Mucosa of gallbladder (tissue), 1 donor: ENCODE measurements around the gene SUGCT. TPM values are rescaled to one million over a fixed set of nuclear protein-coding genes. Genes with fewer than 3 reads are reported as not detected.
"Not testable (repeated sequence)": the region's sequence is repeated elsewhere in the genome, so short reads cannot be mapped to it uniquely, and the experiment has no call there.

Source experiments
- DNase-seq: peaks from one replicate; pipeline ENCODE4 v3.0.0-alpha.2; 2020; ENCODE audit warnings: low spot score
- total RNA-seq: library from RNA; stranded (reverse); gene quantifications from one replicate; pipeline ENCODE4 v1.2.1, GENCODE V29; 2021
- donor health status: DM: no; HTN: no; CAD: no.

Gene SUGCT
- total RNA-seq, 1 donor from 2014 or later = 7.6 TPM

DNA sequence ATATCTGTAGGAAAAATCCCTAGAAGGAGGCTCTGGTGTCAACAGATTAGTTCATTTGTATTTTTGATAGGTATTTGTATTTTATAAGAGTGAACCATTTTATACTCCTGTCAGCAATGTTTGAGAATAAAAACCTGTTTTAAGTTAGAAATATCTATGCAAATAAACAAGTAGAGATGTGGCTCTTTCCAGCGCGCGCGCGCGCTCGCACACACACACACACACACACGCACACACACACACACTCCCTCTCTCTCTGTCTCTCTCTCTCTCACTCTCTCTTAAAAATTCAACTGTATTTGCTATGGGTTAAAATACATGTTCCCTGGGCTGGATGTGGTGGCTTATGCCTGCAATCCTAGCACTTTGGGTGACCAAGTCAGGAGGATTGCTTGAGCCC lies 113.9 kb downstream of the SUGCT start:
- DNase-seq = no peak

DNA sequence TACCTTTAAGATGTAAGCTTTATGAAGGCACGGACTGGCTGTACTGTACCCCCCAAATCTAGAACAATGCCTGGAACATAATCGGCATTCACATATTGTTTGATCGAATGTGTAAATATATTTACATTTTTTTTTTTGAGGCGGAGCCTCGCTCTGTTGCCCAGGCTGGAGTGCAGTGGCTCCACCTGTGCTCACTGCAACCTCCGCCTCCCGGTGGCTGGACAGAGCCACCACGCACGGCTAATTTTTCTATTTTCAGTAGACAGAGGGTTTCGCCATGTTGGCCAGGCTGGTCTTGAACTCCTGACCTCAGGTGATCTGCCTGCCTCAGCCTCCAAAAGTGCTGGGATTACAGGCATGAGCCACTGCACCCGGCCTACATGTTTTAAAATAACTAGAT lies 118.6 kb downstream of the SUGCT start:
- DNase-seq = not testable (repeated sequence)

DNA sequence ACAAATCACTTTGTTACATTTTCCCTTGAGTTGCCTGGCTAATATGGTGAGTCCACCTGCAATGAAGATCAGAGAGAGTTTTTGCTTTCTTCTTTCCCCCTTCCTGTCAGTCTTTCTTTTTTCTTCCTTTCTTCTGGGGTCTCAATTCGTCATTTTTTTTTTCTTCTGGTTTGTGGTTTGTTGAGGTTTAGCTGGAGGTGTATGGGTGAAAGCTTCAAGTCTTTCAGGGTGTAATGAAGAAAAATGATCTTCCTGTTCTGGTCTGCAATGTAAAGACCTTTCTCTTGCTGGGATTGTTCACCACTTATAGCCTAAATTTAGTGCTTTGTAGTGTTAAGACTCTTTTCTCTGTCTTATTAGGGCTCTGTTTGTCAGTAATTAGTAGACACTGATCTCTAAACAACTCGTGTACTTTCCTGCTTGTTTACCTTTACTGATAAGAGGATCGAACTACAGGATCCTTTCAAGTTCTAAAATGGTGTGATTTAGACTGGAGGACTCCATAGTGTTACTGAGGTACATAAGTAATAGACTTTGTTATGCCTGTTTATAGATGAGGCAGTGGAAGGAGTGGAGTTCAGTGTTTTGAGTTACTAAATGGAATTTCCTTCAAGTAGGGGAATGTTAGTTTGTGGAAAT lies 129.1 kb downstream of the SUGCT start:
- no peak for DNase-seq

DNA sequence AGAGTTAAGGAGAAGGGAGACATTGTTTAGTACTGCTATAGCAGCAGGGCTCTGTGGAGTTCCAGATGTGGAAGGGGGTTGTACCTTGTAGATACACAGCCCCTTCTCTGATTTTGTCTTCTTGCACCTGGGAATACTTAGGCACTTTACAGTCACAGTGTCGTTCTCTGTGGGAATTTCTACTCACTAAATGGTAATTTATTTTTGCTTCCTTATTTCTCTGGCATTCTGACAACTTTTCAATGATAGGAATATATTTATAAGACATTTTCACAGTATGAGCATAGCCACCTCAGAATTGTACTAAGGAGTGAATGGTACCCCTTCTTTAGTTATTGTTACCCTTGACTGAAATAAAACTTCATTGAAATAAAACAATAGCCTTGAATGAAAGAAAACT lies 132.8 kb downstream of the SUGCT start:
- DNase-seq = no peak

DNA sequence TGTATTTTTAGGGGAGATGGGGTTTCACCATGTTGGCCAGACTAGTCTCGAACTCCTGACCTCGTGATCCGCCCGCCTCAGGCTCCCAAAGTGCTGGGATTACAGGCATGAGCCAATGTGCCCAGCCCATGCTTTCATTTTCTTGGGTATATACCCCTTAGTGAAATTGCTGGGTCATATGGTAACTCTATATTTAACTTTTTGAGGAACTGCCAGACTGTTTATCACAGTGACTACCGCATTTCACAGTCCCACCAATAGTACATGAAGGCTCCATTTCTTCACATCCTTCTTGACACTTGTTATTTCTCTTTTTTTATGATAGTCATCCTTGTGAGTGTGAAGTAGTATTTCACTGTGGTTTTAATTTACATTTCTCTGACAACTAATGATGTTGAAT lies 134.0 kb downstream of the SUGCT start:
- not testable (repeated sequence) for DNase-seq

DNA sequence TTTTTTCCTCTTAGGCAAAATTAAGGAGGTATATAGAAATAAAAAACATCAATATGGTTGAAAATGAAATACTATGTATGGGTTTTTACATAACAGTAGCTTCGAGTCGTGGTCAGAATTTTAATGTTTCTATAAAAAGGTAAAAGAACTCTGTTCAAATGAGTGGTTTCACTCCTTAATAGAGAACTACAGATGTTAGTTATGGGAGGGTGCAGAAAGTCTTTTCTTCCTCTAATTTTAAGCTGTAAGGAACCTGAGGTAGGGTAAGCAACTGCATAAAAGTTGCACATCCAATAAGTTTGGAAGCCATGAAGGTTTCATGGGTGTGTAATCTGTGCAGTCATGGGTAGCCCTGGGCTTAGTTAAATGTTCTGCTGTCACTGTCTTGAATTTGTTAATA lies 141.3 kb downstream of the SUGCT start:
- DNase-seq = no peak

DNA sequence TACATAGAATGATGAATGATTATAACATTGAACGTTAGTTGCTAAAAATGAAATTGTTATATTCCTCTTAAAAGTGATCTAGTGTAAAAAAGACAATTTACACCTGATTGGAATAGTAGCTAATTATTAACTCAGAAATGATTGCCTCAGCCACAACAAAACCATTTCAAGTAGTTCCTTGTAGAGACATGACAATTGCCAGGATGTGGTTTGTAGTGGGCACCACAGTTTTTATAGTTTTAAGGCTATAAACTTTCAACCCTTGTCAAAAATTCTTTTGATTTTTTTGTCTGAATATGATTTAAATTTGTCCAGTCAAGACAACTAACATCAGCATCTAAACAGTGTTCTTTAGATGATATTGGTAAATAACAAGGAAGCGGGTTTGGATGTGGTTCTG lies 145.2 kb downstream of the SUGCT start:
- no peak for DNase-seq

DNA sequence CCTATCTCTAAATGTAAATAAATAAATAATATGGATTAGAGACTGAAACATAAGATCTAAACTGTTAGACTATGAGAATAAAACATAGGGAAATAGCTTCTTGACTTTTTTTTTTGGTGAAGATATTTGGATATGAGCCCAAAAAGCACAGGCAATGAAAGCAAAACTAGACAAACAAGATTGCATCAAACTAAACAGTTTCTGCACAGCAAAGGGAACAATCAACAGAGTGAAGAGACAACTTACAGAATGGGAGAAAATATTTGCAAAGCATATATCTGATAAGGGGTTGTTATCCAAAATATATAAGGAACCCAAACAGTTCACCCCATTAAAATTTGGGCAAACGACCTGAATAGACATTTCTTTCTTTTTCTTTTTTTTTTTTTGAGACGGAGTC lies 148.1 kb downstream of the SUGCT start:
- no peak for DNase-seq

DNA sequence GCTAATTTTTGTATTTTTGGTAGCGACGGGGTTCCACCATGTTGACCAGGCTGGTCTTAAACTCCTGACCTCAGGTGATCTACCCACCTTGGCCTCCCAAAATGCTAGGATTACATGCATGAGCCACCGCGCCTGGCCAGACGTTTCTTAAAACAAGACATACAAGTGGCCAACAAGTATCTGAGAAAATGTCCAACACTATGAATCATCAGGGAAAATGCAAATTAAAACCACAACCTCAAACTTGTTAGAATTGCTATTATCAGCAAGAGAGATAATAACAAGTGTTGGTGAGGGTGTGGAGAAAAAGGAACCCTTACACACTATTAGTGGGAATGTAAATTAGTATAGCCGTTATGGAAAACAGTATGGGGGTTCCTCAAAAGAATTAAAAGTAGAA lies 148.6 kb downstream of the SUGCT start:
- DNase-seq = no peak

DNA sequence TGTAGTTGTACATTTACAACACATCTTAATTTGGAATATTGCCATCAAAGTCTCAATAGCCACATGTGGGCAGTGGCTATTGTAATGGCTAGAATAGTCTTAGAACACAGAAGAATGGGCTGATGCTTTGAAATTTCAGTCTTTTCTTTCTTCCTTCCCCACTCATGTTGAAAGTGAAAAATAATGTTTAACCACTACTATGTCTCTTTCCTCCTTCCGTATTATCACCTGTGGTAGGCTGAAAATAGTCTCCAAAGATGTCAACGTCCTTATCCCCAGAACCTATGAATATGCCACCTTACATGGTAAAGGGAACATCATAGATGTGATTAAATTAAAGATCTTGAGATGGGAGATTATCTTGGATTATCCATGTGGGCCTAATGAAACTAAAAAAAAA lies 154.0 kb downstream of the SUGCT start:
- DNase-seq = no peak

DNA sequence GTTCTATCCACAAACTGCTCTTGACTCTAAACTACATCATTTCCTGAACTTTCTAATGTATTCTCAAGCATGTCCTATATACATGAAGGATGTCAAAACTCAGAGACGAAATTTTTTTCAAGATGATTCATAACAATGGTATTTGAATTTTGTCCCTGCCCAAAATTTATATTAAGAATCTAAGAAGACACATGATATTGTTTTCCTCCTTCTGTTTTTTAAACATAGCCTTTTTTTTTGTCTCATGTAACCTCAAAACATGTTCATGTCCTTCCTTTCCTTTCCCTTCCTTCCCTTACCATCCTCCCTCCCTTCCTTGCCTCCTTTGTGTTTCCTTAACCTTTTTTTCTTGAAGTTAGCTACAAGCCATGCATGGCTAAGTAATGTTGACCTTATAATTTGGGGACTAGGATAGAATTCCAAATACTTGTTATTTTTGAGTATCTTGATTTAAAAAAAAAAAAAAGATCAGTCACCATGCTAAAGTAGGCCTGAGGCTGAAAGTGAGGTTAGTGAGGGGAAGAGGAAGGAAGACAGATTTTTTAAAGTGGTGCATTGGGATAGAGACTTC lies 163.0 kb downstream of the SUGCT start:
- DNase-seq = no peak

DNA sequence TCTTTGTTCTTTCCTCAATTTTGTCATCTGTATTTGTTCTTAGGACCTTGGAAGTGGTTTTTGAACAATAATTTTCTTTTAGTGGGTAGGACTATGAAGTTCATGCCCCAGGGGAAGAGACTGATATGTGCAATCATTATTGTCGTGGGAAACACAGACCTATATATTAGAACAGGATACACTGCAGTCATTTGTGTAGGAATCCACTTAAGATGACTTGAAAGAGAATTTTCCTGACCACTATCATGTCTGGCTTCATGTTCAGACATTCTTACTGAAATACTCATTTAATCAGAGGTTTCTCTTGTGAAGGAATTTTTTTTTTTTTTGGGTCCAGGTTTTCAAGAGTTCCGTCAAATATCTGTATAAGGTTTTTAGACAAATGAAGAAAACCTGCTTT lies 163.6 kb downstream of the SUGCT start:
- DNase-seq = no peak

DNA sequence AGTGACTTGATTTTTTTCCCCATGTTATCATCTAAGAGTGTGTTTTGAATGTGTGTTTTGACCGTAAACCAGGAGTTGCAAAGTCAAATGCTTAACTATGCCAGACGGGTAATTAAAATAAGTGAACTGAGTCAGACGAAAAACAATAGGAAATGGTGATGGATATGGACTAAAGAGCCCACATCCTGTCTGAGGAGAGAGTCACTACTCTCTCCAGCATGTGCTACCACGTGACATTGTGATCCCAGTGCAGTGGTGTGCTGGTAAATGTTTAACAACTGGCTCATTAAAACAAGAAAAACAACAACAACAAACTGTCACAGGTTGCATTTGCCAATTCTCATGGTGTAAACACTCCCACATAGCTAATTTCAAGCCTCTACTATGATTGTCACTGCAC lies 164.3 kb downstream of the SUGCT start:
- no peak for DNase-seq

DNA sequence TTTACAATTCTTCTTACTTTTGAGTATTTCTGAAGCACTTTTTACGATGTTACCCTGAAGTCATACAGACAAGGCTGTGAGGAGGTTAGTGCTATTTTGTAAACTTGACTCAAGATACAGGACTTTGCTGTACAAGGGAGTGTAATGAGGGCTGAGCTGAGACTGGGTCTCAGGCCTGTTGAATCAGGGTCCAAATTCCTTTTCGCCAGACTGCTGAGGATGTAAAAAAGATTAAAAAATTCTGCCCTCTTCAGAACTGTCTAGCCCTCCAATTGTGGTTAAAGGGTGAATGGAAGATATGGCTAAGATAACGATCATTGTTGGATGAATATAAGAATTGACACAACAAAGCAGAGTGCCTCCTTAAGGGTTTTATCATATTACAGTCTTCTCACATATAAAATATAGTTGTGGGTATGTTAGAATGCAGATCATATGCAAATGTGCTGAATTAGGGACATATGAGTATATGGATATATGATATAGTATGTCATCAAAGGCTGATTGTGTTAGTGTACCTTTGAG lies 165.4 kb downstream of the SUGCT start:
- no peak for DNase-seq

DNA sequence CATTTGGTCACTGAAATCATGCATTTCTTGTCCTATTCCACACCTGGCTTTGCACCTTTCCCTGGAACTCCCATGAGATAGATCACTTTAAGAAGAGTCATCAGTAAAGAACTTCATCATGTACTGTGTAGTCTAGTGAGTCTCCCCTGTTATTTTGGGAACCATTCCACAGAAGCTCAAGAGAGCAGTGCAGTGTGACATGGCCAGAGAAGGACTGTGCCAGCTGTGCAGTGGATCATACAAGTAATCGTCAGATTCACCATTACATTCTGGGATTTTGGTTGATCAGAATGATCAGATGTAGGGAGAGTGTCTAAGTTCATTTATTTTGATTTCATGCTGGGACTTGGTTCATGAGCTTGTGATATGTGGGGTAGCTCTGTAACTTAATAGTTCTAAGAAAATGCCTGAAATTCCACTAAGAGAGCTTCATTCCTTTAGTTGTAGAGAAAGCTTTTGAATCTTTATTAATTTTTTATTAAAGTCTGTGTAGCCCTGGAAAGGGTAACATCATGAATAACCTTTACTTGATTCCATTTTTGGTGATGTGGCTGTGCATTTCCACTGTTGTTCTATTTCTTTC lies 166.8 kb downstream of the SUGCT start:
- DNase-seq = no peak

DNA sequence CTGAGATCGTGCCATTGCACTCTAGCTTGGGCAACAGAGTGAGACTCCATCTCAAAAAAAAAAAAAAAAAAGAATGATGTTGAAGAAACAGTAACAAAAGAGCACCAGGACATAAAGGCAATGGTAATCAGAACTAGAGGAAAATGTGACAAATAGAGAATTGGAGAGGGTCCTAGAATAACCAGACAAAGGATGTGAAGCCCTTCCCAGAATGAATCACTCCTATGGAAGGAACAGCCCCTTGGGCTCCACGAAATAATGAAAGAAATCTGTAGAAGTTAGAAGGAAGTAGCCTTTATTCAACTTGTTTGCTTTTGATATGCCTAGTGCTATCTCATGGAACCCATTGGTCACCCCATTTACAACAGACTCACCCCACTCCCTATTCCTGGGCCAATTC lies 169.2 kb downstream of the SUGCT start:
- no peak for DNase-seq

DNA sequence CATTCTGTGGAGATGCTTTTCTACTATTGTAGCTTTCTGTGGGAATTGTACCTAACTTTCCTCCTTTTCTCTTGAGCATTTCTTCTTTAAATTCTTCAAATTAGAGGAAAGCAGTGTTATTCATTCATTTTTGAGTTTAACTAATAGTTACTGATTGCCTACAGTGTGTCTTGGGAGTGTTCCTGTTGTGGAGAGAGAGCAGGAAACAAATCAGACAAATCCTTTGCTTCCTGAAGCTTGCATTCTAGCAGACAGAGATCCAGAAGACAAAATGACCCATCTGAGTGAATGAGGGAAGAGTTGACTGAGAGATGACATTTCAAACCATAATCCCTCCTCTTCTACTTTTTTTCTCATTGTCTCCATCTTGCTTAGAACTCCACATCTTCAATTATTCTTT lies 170.4 kb downstream of the SUGCT start:
- no peak for DNase-seq

DNA sequence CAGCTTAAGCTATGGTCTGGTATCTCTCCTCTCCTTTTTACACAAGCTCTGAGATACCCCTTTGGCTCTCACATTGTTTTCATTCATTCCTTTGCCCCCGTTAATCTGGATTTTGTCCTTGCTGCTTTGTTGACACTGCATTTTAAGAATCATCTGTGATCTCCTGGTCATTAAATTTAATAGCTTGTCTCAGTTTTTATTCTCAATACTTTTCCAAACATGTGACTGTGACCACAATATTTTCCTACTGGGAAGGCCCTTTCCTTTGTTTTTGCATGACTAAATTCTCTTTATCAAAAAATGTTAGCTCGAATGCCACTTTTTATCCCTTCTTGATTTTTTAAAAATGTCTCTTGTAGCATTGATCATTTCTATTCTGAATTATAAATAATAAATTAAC lies 171.2 kb downstream of the SUGCT start:
- no peak for DNase-seq

DNA sequence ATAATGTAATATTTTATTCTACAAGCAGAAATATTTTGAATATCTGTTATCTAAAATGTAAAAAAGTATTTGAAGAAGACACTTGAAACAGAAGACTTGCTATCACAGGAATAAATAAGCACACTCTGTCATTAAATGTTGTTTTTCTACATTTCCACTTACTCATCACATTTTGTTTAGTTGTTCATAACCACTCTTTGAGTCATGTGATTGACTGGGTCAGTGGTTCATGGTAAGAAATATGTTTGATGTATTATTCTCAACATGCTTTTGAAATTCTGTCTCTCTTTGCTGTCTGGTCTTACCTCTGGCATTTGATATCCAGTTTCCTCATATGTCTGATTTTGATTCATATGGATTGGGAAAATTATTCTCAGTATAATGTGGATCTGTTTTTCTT lies 171.8 kb downstream of the SUGCT start:
- no peak for DNase-seq

DNA sequence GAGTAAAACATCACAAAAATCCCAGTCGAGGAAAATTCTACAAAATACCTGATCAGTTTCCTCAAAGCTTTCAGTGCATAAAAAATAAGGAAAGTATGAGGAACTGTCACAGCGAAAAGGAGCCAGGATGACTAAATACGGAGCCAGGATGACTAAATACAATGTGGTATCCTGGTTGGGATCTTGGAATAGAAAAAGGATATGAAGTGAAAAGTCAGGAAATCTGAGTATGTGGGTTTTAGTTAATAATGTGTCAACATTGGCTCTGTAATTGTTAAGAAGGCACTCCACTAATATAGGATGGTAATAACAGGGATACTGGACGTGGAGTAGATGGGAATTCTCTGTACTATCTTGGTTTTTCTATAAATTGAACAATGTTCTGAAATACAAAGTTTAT lies 175.5 kb downstream of the SUGCT start:
- DNase-seq = no peak

DNA sequence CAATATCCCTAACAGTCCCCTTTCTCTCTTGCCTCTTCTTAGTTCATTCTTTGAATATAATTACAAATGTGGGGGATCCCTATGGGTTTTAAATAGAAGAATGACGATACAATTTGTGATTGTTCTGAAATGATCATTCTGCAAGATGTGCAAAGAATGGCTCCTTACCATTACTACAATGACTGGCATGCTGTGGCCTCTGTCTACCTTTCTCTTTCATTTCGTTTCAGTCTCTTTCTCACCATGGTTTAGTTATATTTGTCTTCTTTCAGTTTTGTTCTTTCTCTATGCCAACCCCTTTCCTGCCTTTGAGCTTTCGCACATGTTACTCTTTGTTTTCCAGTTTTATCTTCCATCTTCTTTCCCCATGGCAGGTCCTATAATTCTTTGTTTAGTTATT lies 176.5 kb downstream of the SUGCT start:
- no peak for DNase-seq

DNA sequence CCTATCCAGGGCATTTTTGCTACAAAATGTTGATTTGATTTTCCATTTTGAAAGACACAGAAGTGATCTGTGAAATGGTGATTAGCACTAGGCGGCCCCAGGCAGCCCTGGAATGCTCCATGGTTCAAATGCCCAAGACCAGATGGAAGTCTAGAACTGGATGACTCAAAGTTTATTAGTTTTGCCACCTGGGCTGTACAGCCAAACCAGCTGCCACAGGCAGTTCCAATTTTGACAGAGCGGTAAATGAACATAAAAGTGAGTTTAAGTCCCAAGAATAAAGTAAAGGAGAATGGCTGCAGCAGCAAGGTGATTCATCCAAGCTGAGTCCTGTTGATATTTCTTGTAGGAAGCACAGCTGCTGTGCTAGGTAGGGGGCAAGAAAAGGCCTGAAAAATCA lies 180.5 kb downstream of the SUGCT start:
- DNase-seq = no peak

DNA sequence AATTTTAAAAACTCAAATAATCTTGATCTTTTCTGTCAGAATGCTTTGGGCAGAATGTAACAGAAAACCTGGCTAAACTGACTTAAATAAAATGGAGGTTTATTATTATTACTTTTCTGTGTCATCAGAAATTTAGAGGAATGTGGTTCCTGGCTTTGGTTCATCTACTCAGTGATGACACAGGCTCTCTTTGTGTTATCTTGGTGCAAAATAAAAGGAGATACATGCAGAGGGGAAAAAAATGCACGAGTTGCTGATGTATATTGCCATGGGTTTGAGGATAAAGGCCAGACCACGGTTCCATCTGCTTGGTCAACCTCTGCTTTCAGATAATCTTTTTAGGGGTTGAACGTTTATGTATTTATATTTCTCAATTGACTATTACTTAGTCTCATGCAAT lies 181.4 kb downstream of the SUGCT start:
- DNase-seq = no peak

DNA sequence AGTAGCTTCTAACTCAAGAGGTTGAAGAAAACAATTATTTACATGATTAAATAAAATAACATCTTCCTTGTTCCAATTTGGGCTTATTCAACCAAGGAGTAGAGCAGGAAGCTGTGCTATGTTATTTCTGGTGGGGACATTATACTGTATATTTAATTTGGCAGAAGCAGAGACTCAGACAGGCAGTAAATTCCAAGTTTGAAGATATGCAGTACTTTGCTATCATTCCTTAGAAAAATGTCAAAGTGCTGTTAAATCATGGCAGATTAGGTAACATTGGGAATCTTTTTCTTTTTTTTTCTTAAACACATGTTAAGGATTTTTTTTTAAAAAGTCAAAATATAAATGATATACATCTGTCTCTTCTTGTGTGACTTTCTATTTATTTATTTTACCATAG lies 190.1 kb downstream of the SUGCT start:
- no peak for DNase-seq
